Activated CD8-positive, alpha-beta memory T cell treated with anti-CD3 and anti-CD28 coated beads, Interleukin-2, amount 50 U/mL, for 4 hours (primary cell): ENCODE measurements around the gene UBE2G2.
A peak's percentile ranks its signal among the peaks of the same experiment; 100 is the strongest.

ENCODE experiments used
- DNase-seq: peaks from one replicate; pipeline ENCODE4 v3.0.0-alpha.2; 2020

UBE2G2 gene

GRCh38 chr21:44801468-44802395 lies at the start of gene UBE2G2:
Gene UBE2G2 (minus strand): TSS chr21:44801820. CDS start chr21:44801748, 72 bp downstream.
- peak; percentile 87 for DNase-seq

GRCh38 chr21:44850905-44851657 lies 49.5 kb upstream of the UBE2G2 start:
- no peak for DNase-seq

GRCh38 chr21:44850208-44850800 lies 48.7 kb upstream of the UBE2G2 start:
- DNase-seq: no peak

GRCh38 chr21:44849616-44850130 lies 48.1 kb upstream of the UBE2G2 start:
- DNase-seq: no peak

GRCh38 chr21:44848821-44849521 lies 47.4 kb upstream of the UBE2G2 start:
- DNase-seq: no peak

GRCh38 chr21:44847261-44848056 lies 45.8 kb upstream of the UBE2G2 start:
- DNase-seq: no peak

GRCh38 chr21:44846485-44847260 lies 45.1 kb upstream of the UBE2G2 start:
- peak; percentile 37 for DNase-seq

GRCh38 chr21:44846224-44846484 lies 44.5 kb upstream of the UBE2G2 start:
- DNase-seq: no peak

- DNase-seq: peak; percentile 41
Measured at GRCh38 chr21:44845418-44846223, 44.0 kb upstream of the UBE2G2 start.

- no peak for DNase-seq
Measured at GRCh38 chr21:44844256-44844655, 42.6 kb upstream of the UBE2G2 start.

GRCh38 chr21:44842721-44843445 lies 41.3 kb upstream of the UBE2G2 start:
- DNase-seq: no peak

- DNase-seq: no peak
Measured at GRCh38 chr21:44842087-44842486, 40.5 kb upstream of the UBE2G2 start.

- no peak for DNase-seq
Measured at GRCh38 chr21:44840771-44841170, 39.2 kb upstream of the UBE2G2 start.

- DNase-seq: no peak
Measured at GRCh38 chr21:44838951-44839350, 37.3 kb upstream of the UBE2G2 start.

GRCh38 chr21:44838039-44838895 lies 36.6 kb upstream of the UBE2G2 start:
- DNase-seq: no peak

GRCh38 chr21:44837537-44837936 lies 35.9 kb upstream of the UBE2G2 start:
- no peak for DNase-seq

GRCh38 chr21:44836666-44837471 lies 35.2 kb upstream of the UBE2G2 start:
- DNase-seq: no peak

GRCh38 chr21:44836349-44836665 lies 34.7 kb upstream of the UBE2G2 start:
- no peak for DNase-seq
